Melanocyte of skin (primary cell): Measurements from ENCODE around the gene ZNF185. TPM values are rescaled to one million over a fixed set of nuclear protein-coding genes. Genes with fewer than 3 reads are reported as not detected.

Experiments
- total RNA-seq, 2 donors: library from RNA; depleted of rRNA; stranded (reverse); fragments of >200 nt; gene quantifications; 2 replicates each; pipeline ENCODE4 v1.2.3, GENCODE V29; 2012

ZNF185 gene
- 1 to 10 TPM in 1 of 2 donors, under 1 TPM in 1; 0.33 to 1.0 TPM for total RNA-seq

DNA sequence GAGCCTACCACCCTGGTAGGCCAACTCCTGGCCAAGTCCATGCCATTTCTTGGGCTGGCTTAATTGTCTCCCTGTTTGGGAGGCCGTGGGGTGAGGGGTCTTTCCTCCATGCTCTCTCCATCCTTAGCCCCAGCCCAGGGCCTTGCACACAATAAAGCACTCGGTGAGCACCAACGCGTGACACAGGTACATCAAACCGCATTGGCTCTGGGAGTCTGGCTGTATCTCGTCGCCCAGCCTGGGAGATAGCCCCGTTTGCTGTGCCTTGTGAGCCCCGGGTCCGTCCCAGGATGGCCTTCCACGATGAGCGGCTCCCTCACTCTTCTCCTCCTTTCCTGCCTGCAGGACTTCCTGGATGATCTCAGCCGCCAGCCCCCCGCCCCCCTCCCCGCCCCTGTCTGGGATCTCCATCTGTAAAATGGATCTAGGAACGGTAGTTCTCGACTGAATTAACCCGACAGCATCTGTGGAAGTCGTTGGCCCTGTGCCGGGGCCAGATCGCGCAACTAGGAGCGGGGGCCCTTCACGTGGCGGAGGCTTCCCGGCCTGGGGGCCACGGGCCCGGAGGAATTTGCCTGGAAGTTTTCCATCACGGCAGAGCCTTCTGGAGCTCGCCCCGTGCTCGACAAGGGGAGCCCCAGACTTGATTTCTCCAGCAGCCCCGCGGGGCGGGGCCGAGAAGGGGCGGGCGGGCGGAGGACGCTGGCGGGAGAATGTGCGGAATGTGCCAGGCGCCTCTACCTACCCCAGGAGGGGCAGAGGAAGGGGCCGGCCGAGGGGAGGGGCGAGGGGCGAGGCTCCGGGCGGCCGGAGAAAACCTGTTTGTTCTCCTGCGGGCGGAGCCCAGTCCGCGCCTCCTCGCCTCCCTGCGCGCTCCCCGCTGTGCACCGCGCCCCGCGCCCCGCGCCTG, at the start of gene ZNF185:
Gene ZNF185, plus strand, starts transcription at position 846 of the 910 bp plus-strand sequence. CDS start 16,423 bp downstream, outside the sequence.

Other genes starting within 250 kb of the ZNF185 start
- not detected for gene MAGEA3, start 199.3 kb upstream of the ZNF185 start, total RNA-seq
- not detected for gene CSAG2, start 188.8 kb upstream of the ZNF185 start, total RNA-seq
- not detected for gene MAGEA2B, start 183.4 kb upstream of the ZNF185 start, total RNA-seq
- gene CSAG1, start 164.3 kb upstream of the ZNF185 start, total RNA-seq = not detected
- not detected for gene MAGEA12, start 164.3 kb upstream of the ZNF185 start, total RNA-seq
- gene MAGEA2, start 144.2 kb upstream of the ZNF185 start, total RNA-seq = not detected
- not detected for gene CSAG3, start 138.8 kb upstream of the ZNF185 start, total RNA-seq
- not detected for gene MAGEA6, start 128.4 kb upstream of the ZNF185 start, total RNA-seq
- gene CETN2, start 67.3 kb upstream of the ZNF185 start, total RNA-seq = 10 to 100 TPM; 22.0 to 25.1 TPM
- gene NSDHL, start 67.0 kb upstream of the ZNF185 start, total RNA-seq = 10 to 100 TPM; 16.5 to 24.3 TPM
- not detected for gene PNMA5, start 96.0 kb downstream of the ZNF185 start, total RNA-seq
- not detected for gene PNMA3, start 158.4 kb downstream of the ZNF185 start, total RNA-seq
- gene PNMA6A, start 174.4 kb downstream of the ZNF185 start, total RNA-seq = 1 to 10 TPM; 3.0 to 5.2 TPM